H1 (cell line): ENCODE data around the gene PCSK4. TPM values are rescaled to one million over a fixed set of nuclear protein-coding genes. Genes with fewer than 3 reads are reported as not detected.

ENCODE experiments used
- CTCF ChIA-PET: fragments of 300-600 bp; sonication (Branson Sonifier 250); formaldehyde crosslinking; loops from one replicate; lab custom pipeline; 2021; ENCODE audit not compliant: partially characterized antibody; lab: Charles Lee
- POLR2A ChIA-PET: fragments of 300-600 bp; sonication (Branson Sonifier 250); formaldehyde crosslinking; loops from one replicate; lab custom pipeline; 2021; ENCODE audit warnings: inconsistent platforms; ENCODE audit not compliant: partially characterized antibody; lab: Charles Lee
- DNase-seq, 2 experiments: peaks; one replicate each; pipeline versions ENCODE4 v3.0.0 to v3.0.0-alpha.2; 2010 to 2022; ENCODE audit warnings: low spot score in 2 of 2, low read depth in 1 of 2, mixed read lengths in 1 of 2
- FAIRE-seq: peaks from 2 replicates; lab custom pipeline; 2011; peaks lifted over from hg19 to GRCh38; lab: Jason Lieb, UNC
- H2AFZ ChIP-seq: 2 replicates; pipeline ENCODE4 v1.8.1; 2012; ENCODE audit warnings: low read length, inconsistent platforms
- H2AK5ac ChIP-seq: 2 replicates; pipeline ENCODE4 v1.6.1; 2013; ENCODE audit warnings: low read depth, low read length
- H2BK120ac ChIP-seq: replicated peaks from 2 replicates; pipeline ENCODE3; 2013; ENCODE audit warnings: low read depth, low read length, inconsistent platforms
- H2BK12ac ChIP-seq: 2 replicates; pipeline ENCODE4 v1.6.1; 2013; ENCODE audit warnings: low read depth, low read length
- H2BK15ac ChIP-seq: 2 replicates; pipeline ENCODE4 v1.6.1; 2013; ENCODE audit warnings: low read length
- H2BK20ac ChIP-seq: 2 replicates; pipeline ENCODE4 v1.6.1; 2013; ENCODE audit warnings: low read length
- H2BK5ac ChIP-seq: 2 replicates; pipeline ENCODE4 v1.6.1; 2013; ENCODE audit warnings: low read depth, low read length
- H3K14ac ChIP-seq: 2 replicates; pipeline ENCODE4 v1.6.1; 2013; ENCODE audit warnings: inconsistent platforms; ENCODE audit not compliant: insufficient read length
- H3K18ac ChIP-seq: 2 replicates; pipeline ENCODE4 v1.6.1; 2013; ENCODE audit warnings: low read length; ENCODE audit errors: extremely low read depth
- H3K23ac ChIP-seq: 2 replicates; pipeline ENCODE4 v1.6.1; 2013; ENCODE audit warnings: inconsistent platforms; ENCODE audit not compliant: insufficient read length
- H3K23me2 ChIP-seq: 2 replicates; pipeline ENCODE4 v1.6.1; 2013; ENCODE audit warnings: low read depth, low read length
- H3K27ac ChIP-seq: 2 replicates; pipeline ENCODE4 v1.6.1; 2011; ENCODE audit warnings: low read depth, low read length, inconsistent platforms
- H3K27me3 ChIP-seq, 4 experiments: replicated peaks in 1 of 4; 1 replicate in 1 of 4; 2 replicates in 3 of 4; pipeline versions ENCODE4 v1.6.1 to v1.8.1; 2011 to 2013; ENCODE audit warnings: low read length in 3 of 4, mild to moderate bottlenecking in 3 of 4, inconsistent platforms in 2 of 4, mixed read lengths in 2 of 4, moderate library complexity in 1 of 4; ENCODE audit not compliant: control insufficient read depth in 3 of 4, insufficient read depth in 3 of 4; ENCODE audit errors: extremely low read depth in 1 of 4
- H3K36me3 ChIP-seq, 4 experiments: 2 replicates each; pipeline versions ENCODE4 v1.6.1 to v1.8.1; 2011 to 2013; ENCODE audit warnings: mild to moderate bottlenecking in 4 of 4, low read length in 3 of 4, moderate library complexity in 2 of 4, control low read depth in 1 of 4, inconsistent platforms in 1 of 4; ENCODE audit not compliant: insufficient read depth in 4 of 4, control insufficient read depth in 2 of 4
- H3K4ac ChIP-seq: replicated peaks from 2 replicates; pipeline ENCODE3; 2013; ENCODE audit warnings: low read length, low read depth, mixed read lengths, inconsistent platforms; ENCODE audit not compliant: insufficient read length
- H3K4me1 ChIP-seq, 4 experiments: replicated peaks in 1 of 4; 1 replicate in 1 of 4; 2 replicates in 3 of 4; pipeline versions ENCODE4 v1.6.1 to v1.8.1; 2011 to 2013; ENCODE audit warnings: low read length in 3 of 4, inconsistent platforms in 2 of 4, mixed read lengths in 1 of 4; ENCODE audit not compliant: insufficient read depth in 4 of 4, control insufficient read depth in 3 of 4
- H3K4me2 ChIP-seq, 2 experiments: 2 replicates each; pipeline versions ENCODE4 v1.6.1 to v1.8.1; 2011 to 2013; ENCODE audit warnings: low read depth in 2 of 2, low read length in 2 of 2, control low read depth in 1 of 2, inconsistent platforms in 1 of 2, mild to moderate bottlenecking in 1 of 2; ENCODE audit not compliant: insufficient read depth in 1 of 2
- H3K4me3 ChIP-seq, 4 experiments: fragments of 200-600, 300-600 bp in 1 of 4; sonication (generic), shearing (Covaris generic), sonication (Bioruptor Twin) in 1 of 4; 2 replicates each; pipeline versions ENCODE4 v1.5.1 to v1.8.1; 2011 to 2016; ENCODE audit warnings: low read length in 4 of 4, low read depth in 3 of 4, control low read depth in 2 of 4, inconsistent platforms in 2 of 4, mild to moderate bottlenecking in 2 of 4, mixed read lengths in 1 of 4, moderate library complexity in 1 of 4; ENCODE audit not compliant: insufficient read depth in 2 of 4; ENCODE audit errors: extremely low read depth in 1 of 4
- H3K56ac ChIP-seq: replicated peaks from 2 replicates; pipeline ENCODE3; 2013; ENCODE audit warnings: low read depth, mild to moderate bottlenecking, mixed read lengths, low read length, inconsistent platforms; ENCODE audit not compliant: insufficient read length
- H3K79me1 ChIP-seq: 2 replicates; pipeline ENCODE4 v1.6.1; 2013; ENCODE audit warnings: low read depth, low read length, control low read depth
- H3K79me2 ChIP-seq, 2 experiments: 2 replicates each; pipeline versions ENCODE4 v1.6.1 to v1.8.1; 2012 to 2013; ENCODE audit warnings: low read length in 2 of 2, mild to moderate bottlenecking in 2 of 2, inconsistent platforms in 1 of 2; ENCODE audit not compliant: insufficient read depth in 2 of 2, control insufficient read depth in 1 of 2
- H3K9ac ChIP-seq, 4 experiments: replicated peaks in 1 of 4; 1 replicate in 1 of 4; 2 replicates in 3 of 4; pipeline versions ENCODE4 v1.6.1 to v1.8.1; 2011 to 2013; ENCODE audit warnings: low read depth in 3 of 4, low read length in 3 of 4, control low read depth in 2 of 4, mild to moderate bottlenecking in 2 of 4, moderate library complexity in 2 of 4, inconsistent platforms in 1 of 4; ENCODE audit errors: extremely low read depth in 1 of 4
- H3K9me3 ChIP-seq, 2 experiments: 2 replicates each; pipeline versions ENCODE4 v1.6.1 to v1.8.1; 2012 to 2013; ENCODE audit warnings: mild to moderate bottlenecking in 2 of 2, moderate library complexity in 2 of 2, control low read depth in 1 of 2, inconsistent platforms in 1 of 2, low read depth in 1 of 2, low read length in 1 of 2, mixed read lengths in 1 of 2; ENCODE audit not compliant: insufficient read depth in 2 of 2
- H4K20me1 ChIP-seq, 2 experiments: replicated peaks in 1 of 2; 2 replicates each; pipeline versions ENCODE3 to v1.8.1; 2011 to 2013; ENCODE audit warnings: inconsistent platforms in 2 of 2, low read length in 2 of 2, mild to moderate bottlenecking in 1 of 2; ENCODE audit not compliant: insufficient read depth in 2 of 2, control insufficient read depth in 1 of 2
- H4K5ac ChIP-seq: 2 replicates; pipeline ENCODE4 v1.6.1; 2013; ENCODE audit warnings: low read length, low read depth, mixed read lengths, inconsistent platforms; ENCODE audit not compliant: insufficient read length
- H4K8ac ChIP-seq: 2 replicates; pipeline ENCODE4 v1.8.0; 2013; ENCODE audit warnings: mild to moderate bottlenecking, moderate library complexity, low read length, inconsistent platforms; ENCODE audit not compliant: insufficient read depth; ENCODE audit errors: extremely low read depth
- H4K91ac ChIP-seq: replicated peaks from 2 replicates; pipeline ENCODE3; 2013; ENCODE audit warnings: low read length, mixed read lengths, inconsistent platforms; ENCODE audit not compliant: insufficient read length
- ASH2L ChIP-seq: fragments of 200-600, 300-600 bp; sonication (generic); IDR thresholded peaks from one replicate; pipeline ENCODE4 v1.7.1; 2017; ENCODE audit warnings: low read length
- CREB1 ChIP-seq: IDR thresholded peaks from 2 replicates; pipeline ENCODE4 v1.6.1; 2012; ENCODE audit warnings: inconsistent platforms
- KDM5A ChIP-seq: fragments of 200-600 bp; IDR thresholded peaks from 2 replicates; pipeline ENCODE4 v1.7.1; 2012; ENCODE audit warnings: mild to moderate bottlenecking, low read length, inconsistent platforms, mixed read lengths
- POLR2A ChIP-seq, 2 experiments: IDR thresholded peaks; 1 replicate in 1 of 2; 2 replicates in 1 of 2; pipeline ENCODE4 v1.6.1; 2011; ENCODE audit warnings: low read depth in 2 of 2, low read length in 2 of 2, mild to moderate bottlenecking in 2 of 2; ENCODE audit errors: control extremely low read depth in 1 of 2
- SIX5 ChIP-seq: IDR thresholded peaks from 2 replicates; pipeline ENCODE4 v1.6.1; 2011; ENCODE audit warnings: mild to moderate bottlenecking, low read depth, low read length
- TBP ChIP-seq: IDR thresholded peaks from 2 replicates; pipeline ENCODE4 v1.6.1; 2011; ENCODE audit warnings: low read depth, low read length, improper control_type of control experiment
- WGBS, 2 experiments: shearing (Covaris generic) in 1 of 2; methylation state at CpG; one replicate each; pipeline versions ENCODE4 v1.1.6 to v1.1.7; 2013 to 2015; ENCODE audit warnings: low lambda C conversion rate in 2 of 2, mixed read lengths in 2 of 2, inconsistent platforms in 1 of 2, low coverage in 1 of 2, missing lambda C conversion rate in 1 of 2; ENCODE audit not compliant: insufficient replicate concordance in 2 of 2, insufficient coverage in 1 of 2, insufficient read length in 1 of 2; ENCODE audit errors: extremely low coverage in 1 of 2, missing lambda C conversion rate in 1 of 2; 5-methylcytosine and 5-hydroxymethylcytosine counted together
- polyA plus RNA-seq, 7 experiments: library from polyadenylated mRNA; depleted of rRNA in 3 of 7; stranded (reverse) in 5 of 7; unstranded in 2 of 7; fragments of >200 nt in 5 of 7; fragments of 200-250 nt in 2 of 7; gene quantifications; 1 replicate in 5 of 7; 2 replicates in 1 of 7; 4 replicates in 1 of 7; pipeline versions ENCODE4 v1.2.1 to v1.2.3, GENCODE V29; 2011 to 2013; ENCODE audit warnings: missing spikeins in 2 of 7, mixed read lengths in 2 of 7
- total RNA-seq: library from RNA; stranded (reverse); fragmentation: NEBNext Ultra II Directional; extraction: Animal tissue kit (Norgen Biotek cat#: 25700); gene quantifications from 2 replicates; pipeline ENCODE4 v1.2.1, GENCODE V29; 2021

The PCSK4 gene
- total and polyA plus RNA-seq, 2 of the 8 experiments (the other 6 are each of a cell fraction or from before 2014, with no cell fraction given) = 9.8 to 10.7 TPM

GRCh38 chr19:1524972-1525325, 34.8 kb upstream of the PCSK4 start:
- Histone ChIP-seq H2BK5ac (no peak overlapping the region), H3K4me2 (peak overlapping the region; percentile 73 to 97; a peak in 1 of 4 replicates), H4K20me1 (peaks cover 8 to 15% of the 10 kb centered on the region in 2 experiments), H4K8ac (peak overlapping the region; percentile 3; the same call in 1 of the 2 replicates), H3K27me3 (peaks cover 19 to 34% (median 31%) of the 10 kb centered on the region in 4 experiments), H3K9ac (no peak overlapping the region), H3K23ac (no peak overlapping the region), H3K36me3 (no peaks in the 10 kb centered on the region; a peak in 1 of 8 replicates), H3K4me1 (peaks cover 0 to 3% (median 1%) of the 10 kb centered on the region in 4 experiments; a peak in 3 of 7 replicates), H4K91ac (no peak overlapping the region), H3K56ac (no peak overlapping the region), H3K79me2 (no peaks in the 10 kb centered on the region), H3K23me2 (peaks cover 8% of the 10 kb centered on the region; the same call in 1 of the 2 replicates), H2AFZ (no peak overlapping the region), H2BK20ac (no peak overlapping the region), H2BK12ac (peak overlapping the region; percentile 40; the same call in 1 of the 2 replicates), H3K4me3 (no peak overlapping the region; a peak in 1 of 8 replicates), H3K18ac (no peak overlapping the region), H3K14ac (no peak overlapping the region), H2BK120ac (no peak overlapping the region), H4K5ac (no peak overlapping the region), H3K79me1 (no peaks in the 10 kb centered on the region), H3K4ac (peak overlapping the region; percentile 98), H3K9me3 (no peaks in the 10 kb centered on the region), H2AK5ac (peak overlapping the region; percentile 94; the same call in 1 of the 2 replicates), H3K27ac (no peak overlapping the region), H2BK15ac (peak overlapping the region; percentile 77; the same call in 1 of the 2 replicates)
- CTCF ChIA-PET = interaction anchor here (1.0 to 1.2 kb wide), 4 partner anchors 10 to 59 kb away, joined by 3 to 4 read pairs (median 4); no protein-coding TSS in a partner anchor
- no peak for TF ChIP-seq KDM5A
- TF ChIP-seq ASH2L = no peak
- no peak for TF ChIP-seq SIX5
- TF ChIP-seq CREB1 = no peak
- TF ChIP-seq TBP = no peak
- TF ChIP-seq POLR2A (IDR thresholded peaks at IDR 0.05; ENCODE audit: control extremely low read depth in 1 of 2, low read depth in 2 of 2, low read length in 2 of 2) = no peak
- FAIRE-seq = no peak
- no peak for DNase-seq
- POLR2A ChIA-PET = interaction anchor here (0.8 to 1.4 kb wide), 2 partner anchors 12 to 66 kb away, joined by 3 to 4 read pairs; no protein-coding TSS in a partner anchor
- WGBS, 2 experiments = 81% methylated on average over 17 of the region's 17 CpGs; no CpG with 5 or more reads in 1 of the 2 experiments
